ENCODE measurements around the gene SLC26A11.
"Not testable (repeated sequence)": the region's sequence is repeated elsewhere in the genome, so short reads cannot be mapped to it uniquely, and the experiment has no call there.

SLC26A11 gene

DNA sequence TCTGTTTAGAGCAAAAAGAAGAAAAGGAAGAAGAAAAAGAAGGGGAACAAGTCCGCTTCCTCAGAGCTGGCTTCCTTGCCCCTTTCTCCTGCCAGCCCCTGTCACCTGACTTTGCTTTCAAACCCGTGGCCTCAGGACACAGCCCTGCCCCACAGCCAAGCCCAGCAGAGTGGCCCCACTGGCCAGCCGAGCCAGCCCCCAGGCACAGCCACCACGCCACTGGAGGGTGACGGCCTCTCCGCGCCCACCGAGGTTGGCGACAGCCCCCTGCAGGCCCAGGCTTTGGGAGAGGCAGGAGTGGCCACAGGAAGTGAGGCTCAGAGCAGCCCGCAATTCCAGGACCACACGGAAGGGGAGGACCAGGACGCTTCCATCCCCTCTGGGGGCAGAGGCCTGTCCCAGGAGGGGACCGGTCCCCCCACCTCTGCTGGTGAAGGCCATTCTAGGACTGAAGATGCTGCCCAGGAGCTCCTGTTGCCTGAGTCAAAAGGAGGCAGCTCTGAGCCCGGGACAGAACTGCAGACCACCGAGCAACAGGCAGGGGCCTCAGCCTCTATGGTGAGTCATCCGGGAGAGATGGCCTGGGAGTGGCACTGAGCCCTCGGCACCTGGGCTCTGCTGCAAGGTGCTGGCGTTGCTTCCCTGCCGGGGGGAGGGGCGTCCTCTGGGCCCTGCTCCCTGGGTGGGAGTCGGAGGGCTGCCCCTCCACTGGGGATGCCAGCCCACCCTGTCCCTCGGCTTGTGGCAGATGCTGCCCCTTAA is 67.8 kb downstream of the SLC26A11 start:
- no peak for DNase-seq

DNA sequence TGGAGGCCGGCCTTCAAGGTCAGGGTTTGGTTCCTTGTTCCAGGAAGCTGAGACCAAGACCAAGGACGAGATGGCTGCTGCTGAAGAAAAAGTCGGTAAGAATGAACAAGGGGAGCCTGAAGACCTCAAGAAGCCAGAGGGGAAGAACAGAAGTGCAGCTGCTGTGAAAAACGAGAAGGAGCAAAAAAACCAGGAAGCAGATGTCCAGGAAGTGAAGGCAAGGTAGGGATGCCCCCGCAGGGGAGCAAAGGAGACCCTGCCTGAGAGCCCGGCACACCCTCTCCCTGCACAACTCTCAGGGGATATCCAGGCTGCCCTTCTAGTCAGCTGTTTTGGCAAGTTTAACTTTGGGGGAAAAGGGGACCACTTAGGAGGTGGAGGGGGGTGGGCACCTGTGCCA is 69.4 kb downstream of the SLC26A11 start:
- peak; percentile 3 for DNase-seq

DNA sequence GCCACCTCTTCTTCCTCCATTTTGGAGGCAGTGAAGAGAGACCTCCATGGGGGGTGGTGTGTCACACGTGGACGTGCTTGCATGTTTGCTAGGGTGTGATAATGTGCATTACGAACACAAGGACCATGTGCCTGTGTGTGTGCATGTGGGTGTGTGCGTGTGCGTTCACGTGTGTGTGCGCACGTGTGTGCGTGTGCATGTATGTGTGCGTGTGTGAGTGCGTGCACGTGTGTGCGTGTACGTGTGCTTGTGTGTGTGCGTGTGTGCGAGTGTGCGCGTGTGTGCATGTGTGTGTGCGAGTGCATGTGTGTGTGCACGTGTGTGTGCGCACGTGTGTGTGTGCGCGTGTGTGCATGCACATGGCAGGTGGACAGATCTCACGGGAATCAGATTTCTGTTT is 69.9 kb downstream of the SLC26A11 start:
- no peak for DNase-seq

DNA sequence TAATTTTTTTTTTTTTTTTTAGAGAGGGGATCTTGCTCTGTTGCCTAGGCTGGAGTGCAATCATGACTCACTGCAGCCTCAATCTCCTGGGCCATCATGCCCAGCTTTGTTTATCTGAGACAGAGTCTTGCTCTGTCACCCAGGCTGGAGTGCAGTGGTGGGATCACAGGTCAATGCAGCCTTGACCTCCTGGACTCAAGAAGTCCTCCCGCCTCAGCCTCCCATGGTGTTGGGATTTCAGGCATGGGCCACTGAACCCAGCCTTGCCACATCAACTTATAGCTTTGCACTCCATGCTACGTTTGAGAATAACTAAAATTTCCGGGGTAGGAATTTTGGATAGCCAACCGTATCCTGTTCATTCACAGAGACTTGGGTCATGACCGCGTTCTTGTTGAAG is 71.0 kb downstream of the SLC26A11 start:
- no peak for DNase-seq

DNA sequence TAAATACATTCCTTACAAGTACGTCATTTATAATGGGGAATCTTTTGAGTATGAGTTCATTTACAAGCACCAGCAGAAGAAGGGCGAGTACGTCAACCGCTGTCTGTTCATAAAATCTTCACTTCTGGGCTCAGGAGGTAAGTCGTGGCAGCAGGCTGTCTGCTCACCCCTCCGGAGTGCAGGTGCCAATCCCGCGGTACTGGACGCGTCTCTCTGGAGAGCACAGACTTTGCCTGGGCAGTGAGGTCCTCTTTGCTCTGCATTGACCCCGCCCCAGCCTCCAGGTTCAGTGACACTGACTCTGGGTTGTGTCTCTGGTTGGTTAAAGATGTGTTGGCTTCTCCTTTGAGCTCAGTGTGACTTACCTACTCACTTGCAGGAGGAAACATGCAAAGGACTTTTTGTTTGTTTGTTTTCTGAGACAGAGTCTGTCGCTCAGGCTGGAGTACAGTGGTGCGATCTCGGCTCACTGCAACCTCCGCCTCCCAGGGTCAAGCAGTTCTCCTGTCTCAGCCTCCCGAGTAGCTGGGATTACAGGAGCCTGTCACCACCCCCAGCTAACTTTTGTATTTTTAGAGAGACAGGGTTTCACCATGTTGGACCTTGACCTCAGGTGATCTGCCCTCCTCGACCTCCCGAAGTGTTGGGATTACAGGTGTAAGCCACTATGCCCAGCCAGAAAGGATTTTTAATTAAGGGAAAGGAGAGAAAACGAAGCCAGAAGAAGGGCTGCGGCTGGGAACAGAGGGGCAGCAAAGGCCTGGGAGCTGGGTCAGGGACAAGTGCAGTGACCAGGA is 71.7 kb downstream of the SLC26A11 start:
- no peak for DNase-seq

DNA sequence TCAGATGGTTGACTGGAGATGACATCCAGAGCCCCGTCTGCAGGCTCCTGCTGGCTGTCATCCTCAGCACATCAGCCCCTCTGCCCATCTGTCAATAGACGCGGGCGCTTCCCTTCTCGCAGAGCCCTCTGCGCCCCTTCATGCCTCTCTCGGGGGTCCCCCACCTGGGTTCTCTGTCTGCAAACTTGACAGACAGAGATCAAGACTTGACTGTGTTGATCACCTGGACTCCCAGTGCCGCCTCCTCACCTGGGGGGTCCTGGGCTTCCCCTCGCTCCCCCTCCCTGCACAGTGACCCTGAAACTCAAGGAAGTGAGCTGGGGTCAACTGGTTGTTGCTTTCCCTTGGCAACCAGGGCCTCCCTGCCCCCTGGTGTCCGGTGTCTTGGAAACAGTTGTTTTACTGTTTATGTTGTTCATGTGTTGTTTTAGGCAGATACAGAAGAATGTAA is 72.3 kb downstream of the SLC26A11 start:
- DNase-seq = no peak

DNA sequence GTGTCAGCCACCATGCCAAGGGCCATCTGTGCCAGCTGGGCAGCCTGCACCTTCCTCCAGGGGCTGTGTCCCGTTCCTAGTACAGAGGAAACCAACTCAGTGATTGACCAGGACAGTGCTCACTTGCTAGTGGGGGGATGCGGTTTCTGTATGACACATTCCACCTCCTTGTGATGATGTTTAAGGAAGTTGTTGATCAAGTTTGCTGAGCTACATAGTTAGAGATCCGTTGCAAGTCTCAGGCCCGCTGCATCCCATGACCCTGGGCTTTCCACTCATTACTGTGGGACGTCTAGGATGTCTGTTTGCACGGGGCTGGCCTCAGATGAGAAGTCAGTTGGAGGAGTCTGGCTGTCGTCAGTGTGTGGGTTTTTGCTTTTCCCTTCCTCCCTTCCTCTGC is 74.0 kb downstream of the SLC26A11 start:
- no peak for DNase-seq

DNA sequence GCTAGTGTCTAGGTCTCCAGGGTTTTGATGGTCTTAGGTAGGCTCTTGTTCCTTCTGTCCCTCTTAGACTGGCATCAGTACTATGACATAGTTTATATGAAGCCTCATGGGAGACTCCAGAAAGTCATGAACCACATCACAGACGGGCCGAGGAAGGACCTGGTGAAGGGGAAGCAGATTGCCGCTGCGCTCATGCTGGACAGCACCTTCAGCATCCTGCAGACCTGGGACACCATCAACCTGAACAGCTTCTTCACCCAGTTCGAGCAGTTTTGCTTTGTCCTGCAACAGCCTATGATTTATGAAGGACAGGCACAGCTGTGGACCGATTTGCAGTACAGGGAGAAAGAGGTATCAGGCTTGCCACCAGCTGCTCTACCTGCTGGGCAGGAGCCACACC is 74.4 kb downstream of the SLC26A11 start:
- DNase-seq = no peak

DNA sequence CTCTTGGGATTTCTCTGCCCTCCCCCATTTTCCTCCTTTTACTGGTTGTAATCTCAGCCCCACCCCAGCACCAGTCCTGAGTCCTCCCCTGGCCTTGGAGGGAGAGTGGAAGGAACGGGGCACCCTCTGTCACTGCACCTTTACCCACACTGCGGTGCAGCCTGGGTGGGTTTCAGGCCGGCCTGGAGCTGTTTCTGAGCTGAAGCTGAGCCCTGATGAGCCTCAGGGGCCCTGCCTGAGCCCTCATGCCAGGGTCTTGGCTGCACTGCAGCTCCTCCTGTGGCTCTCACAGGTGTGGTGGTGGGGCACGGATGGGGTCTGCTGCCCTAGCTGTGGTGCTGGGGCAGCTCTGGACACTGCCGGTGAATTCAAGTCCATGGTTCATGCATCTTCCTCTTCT is 74.9 kb downstream of the SLC26A11 start:
- DNase-seq = no peak

DNA sequence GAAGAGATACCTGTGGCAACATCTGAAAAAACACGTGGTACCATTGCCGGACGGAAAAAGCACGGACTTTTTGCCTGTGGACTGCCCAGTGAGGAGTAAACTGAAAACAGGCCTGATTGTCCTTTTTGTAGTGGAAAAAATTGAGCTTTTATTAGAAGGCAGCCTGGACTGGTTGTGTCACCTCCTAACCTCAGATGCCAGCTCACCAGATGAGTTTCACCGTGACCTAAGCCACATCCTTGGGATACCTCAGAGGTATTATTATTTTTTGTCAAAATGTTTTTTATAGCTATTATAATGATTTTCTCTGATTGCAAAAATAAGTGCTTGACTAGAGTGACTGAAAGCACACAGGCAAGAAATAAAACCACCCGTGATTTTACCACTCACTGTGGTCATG is 75.3 kb downstream of the SLC26A11 start:
- DNase-seq = no peak

DNA sequence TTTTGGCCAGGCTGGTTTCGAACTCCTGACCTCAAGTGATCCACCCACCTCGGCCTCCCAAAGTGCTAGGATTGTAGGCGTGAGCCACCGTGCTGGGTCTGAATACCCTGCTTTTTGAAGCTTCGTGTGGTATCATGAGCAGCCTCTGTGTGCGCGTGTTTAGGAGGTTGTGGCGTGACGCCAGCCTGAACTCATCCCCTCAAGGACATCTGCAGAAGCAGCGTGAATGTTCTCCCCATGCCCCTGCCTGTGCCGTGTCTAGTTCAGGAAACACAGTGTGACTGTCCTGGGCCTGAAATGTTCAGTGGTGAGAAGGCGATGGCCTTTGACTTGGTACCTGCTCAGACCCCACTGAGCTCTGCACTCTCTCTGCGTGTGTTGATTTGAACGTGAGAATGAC is 76.0 kb downstream of the SLC26A11 start:
- no peak for DNase-seq

DNA sequence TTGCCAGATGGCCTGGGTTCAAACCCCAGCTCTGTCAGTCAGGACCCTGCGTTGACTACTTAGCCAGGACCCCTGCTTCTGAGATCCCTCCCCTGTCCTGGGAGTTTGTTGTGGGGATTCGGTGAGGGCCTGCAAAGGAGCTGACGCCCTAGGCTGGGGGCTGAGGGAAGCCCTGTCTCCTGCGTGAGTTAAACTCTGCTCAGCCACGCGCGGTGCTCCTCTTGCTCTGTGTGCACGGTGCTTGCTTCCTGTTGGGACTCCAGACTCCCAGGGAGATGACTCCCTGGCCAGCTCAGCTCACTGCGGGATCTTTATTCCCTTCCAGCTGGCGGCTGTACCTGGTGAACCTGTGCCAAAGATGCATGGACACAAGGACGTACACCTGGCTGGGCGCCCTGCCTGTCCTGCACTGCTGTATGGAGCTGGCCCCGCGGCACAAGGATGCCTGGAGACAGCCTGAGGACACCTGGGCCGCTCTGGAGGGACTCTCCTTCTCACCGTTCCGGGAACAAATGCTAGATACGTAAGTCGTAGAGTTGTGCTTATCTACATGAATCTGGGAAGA is 77.9 kb downstream of the SLC26A11 start:
- DNase-seq = no peak

DNA sequence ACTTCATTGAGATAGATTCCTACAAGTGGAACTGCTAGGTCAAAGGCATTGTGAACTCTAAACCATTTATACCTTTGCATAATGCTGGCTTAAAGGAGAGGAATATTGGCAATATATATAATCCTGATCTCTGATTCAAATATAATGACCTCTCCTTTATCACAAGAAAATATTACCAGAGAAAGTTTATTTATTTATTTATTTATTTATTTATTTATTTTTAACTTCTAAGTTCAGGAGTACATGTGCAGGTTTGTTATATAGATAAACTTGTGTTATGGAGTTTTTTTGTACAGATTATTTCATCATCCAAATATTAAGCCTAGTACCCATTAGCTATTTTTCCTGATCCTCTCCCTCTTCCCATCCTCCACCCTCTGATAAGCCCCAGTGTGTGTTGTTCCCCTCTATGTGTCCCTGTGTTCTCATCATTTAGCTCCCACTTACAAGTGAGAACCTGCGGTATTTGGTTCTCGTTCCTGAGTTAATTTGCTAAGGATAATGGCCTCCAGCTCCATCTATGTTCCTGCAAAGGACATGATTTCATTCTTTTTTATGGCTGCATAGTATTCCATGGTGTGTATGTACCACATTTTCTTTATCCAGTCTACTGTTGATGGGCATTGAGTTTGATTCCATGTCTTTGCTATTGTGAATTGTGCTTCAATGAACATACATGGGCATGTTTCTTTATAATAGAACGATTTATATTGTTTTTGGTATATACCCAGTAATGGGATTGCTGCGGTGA is 79.3 kb downstream of the SLC26A11 start:
- DNase-seq = not testable (repeated sequence)

DNA sequence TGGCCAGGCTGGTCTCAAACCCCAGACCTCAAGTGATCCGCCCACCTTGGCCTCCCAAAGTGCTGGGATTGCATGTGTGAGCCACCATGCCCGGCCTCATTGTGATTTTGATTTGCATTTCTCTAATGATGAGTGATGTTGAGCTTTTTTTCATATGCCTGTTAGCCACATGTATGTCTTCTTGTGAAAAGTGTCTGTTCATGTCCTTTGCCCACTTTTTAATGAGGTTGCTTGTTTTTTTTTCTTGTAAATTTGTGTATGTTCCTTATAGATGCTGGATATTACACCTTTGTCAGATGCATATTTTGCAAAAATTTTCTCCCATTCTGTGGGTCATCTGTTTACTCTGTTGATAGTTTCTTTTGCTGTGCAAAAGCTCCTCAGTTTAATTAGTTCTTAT is 80.5 kb downstream of the SLC26A11 start:
- DNase-seq = not testable (repeated sequence)
